ENCODE data around the gene FCER2. TPM values are rescaled to one million over a fixed set of nuclear protein-coding genes. Genes with fewer than 3 reads are reported as not detected.
"Not testable (repeated sequence)": the region's sequence is repeated elsewhere in the genome, so short reads cannot be mapped to it uniquely, and the experiment has no call there.

Gene FCER2, protein sequence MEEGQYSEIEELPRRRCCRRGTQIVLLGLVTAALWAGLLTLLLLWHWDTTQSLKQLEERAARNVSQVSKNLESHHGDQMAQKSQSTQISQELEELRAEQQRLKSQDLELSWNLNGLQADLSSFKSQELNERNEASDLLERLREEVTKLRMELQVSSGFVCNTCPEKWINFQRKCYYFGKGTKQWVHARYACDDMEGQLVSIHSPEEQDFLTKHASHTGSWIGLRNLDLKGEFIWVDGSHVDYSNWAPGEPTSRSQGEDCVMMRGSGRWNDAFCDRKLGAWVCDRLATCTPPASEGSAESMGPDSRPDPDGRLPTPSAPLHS
- not detected in 2 replicates for total RNA-seq (2014; rRNA removed; shearing (Covaris generic))

DNA sequence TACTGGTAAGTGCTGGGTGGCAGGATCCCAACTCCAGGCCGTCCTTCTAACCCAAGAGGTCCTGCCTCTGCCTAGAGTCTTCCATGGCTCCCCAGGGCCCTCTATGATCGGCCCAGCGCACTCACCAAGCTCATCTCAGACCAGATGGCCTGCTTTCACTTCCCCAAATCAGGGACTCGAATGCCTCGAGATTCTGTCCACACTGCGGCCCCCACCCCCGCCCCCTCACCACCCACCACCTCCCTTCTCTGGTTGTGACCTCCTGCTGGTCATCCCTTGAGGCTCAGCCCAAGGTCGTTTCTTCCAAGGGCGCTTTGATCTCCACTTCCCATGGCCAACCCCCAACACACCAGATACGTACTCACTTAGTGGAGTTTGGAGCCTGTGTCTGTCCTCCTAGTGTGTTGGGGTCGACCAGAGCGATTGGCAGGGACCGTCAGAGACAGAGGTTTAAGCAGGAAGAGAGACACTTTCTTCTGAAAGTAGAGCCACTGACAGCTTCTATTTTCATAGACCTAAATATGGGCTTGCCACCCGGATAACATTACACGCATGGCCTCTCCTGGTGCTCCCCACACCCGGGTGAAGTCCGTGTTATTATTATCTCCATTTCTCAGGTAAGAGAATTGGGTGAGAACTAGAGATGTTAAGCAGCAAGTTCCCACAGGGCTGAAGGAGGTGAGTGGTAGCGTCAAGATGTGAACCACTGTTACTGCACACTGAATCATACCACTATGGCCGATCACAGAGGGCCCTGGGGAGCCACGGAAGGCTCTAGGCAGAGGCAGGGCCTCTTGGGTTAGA, at the start of gene FCER2:
TSS of gene FCER2 (minus strand) at position 478 of the 804 bp plus-strand sequence. CDS start 2,371 bp downstream, outside the sequence.
- no peak for DNase-seq (ENCODE audit: low read depth)

DNA sequence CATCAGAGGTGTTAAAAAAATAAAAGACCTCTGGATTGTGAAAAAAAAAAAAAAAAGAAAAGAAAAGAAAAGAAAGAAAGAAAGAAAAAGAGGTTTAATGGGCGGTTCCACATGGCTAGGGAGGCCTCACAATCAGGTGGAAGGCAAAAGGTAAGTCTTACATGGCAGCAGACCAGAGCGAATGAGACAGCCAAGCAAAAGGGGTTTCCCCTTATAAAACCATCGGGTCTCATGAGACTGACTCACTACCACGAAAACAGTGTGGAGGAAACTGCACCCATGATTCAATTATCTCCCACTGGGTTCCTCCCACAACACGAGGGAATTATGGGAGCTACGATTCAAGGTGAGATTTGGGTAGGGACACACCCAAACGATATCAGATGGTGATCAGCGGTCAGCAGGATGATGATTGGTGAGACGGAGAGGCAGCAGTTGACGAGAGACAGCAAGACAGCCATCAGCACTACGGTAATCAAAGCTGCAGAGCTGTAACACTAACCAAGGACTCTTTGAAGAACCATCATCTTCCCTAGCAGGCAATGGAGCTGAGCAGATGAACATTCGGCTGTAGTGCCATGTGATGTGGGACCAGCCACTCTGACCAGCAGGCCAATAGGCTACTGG, 49.3 kb upstream of the FCER2 start:
- DNase-seq (ENCODE audit: low read depth) = peak; percentile 49

DNA sequence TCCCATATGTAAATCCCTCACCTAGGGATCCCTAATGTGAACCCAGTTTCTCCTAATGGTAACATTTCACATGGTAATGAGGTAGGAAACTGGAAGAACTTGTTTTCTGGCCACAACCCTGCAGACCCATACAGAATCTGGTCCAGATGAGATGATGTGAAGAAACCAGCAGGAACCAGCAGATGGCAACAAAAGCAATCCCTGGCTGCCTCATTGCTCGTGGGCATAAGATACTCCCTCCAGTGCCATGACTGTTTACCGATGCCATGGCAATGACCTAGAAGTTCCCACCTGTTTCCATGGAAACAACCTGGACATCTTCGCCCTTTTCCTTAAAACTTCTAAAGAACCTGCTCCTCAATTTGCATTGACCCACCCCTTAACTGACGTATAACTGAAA, 46.8 kb upstream of the FCER2 start:
- no peak for DNase-seq (ENCODE audit: low read depth)

DNA sequence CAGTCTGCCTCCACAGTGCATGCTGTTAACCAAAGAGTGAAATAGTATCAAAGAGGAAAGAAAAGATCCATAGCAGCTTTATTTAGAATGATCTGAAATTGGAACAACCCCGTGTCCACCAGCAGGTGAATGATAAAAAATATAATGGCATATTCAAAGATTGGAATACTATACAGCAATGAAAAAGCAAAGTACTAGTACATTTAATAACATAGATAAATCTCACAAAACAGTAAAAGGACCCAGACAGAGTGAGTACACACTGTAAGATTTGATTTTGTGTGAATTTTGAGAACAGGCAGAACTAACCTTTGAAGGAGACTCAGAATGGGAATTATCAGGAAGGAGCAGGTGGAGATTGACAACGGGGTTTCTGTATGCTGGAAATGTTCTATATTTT, 46.2 kb upstream of the FCER2 start:
- DNase-seq (ENCODE audit: low read depth) = no peak

DNA sequence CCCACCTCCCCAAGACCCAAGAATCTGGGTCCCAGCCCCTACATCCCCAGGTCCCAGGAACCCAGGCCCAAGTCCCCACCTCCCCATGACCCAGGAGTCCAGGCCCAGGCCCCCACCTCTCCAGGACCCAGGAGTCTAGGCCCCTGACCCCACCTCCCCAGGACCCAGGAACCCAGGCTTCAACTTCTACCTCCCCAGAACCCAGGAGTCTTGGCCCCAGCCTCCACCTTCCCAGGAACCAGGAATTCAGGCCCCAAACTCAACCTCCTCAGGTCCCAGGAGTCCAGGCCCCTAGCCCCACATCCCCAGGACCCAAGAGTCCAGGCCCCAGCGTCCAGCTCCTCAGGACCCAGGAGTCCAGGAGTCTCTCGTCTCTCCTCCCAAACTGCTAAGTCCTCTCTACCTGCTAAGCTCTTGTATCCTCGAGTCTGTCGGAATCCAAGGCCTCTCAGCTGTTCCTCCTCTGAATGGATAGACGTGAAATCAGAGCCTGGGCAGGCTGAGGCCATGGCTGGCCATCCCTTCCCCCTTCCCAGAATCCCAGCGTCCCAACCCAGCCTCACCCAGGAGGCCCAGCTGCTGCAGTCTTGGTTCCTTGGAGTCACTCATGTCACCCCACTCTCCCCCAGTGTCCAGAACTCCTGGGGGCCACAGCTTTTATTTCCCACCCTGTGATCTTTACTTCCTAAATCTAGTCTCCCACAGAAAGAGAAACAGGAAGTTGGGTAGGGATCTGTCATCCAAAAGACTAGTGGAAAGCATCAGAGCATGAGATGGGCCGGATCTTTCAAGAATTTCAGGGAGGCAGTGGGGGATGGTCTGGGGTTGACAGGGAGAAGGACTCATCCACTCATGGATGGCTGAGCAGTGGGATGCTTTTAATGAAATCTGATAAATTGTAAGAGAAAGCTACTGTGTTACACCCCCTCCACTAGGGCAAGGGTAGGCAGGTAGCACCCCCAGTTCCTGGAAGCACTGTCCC, 45.3 kb upstream of the FCER2 start, which contains the start of gene CD209:
TSS of gene CD209 (minus strand) at position 632 of the 982 bp plus-strand sequence. CDS start at position 609, 23 bp downstream.
- no peak for DNase-seq (ENCODE audit: low read depth)

DNA sequence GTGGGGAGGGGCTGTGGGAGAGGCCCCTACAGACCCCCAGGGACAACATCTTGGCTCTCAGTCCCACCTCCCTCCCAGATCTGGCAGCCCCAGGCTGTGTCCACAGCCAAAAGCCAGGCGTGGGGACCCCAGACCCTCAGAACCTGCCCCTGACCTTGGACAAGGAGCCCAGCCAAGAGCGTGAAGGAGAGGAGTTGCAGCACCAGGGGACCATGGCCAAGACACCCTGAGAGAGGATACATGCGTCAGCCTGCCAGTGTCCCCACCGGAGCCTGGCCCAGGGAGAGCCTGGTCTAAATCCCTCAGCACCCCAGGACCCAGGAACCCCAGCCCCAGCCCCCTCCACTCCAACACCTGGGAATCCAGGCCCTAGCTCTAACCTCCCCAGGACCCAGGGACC, 44.4 kb upstream of the FCER2 start:
- not testable (repeated sequence) for DNase-seq (ENCODE audit: low read depth)

DNA sequence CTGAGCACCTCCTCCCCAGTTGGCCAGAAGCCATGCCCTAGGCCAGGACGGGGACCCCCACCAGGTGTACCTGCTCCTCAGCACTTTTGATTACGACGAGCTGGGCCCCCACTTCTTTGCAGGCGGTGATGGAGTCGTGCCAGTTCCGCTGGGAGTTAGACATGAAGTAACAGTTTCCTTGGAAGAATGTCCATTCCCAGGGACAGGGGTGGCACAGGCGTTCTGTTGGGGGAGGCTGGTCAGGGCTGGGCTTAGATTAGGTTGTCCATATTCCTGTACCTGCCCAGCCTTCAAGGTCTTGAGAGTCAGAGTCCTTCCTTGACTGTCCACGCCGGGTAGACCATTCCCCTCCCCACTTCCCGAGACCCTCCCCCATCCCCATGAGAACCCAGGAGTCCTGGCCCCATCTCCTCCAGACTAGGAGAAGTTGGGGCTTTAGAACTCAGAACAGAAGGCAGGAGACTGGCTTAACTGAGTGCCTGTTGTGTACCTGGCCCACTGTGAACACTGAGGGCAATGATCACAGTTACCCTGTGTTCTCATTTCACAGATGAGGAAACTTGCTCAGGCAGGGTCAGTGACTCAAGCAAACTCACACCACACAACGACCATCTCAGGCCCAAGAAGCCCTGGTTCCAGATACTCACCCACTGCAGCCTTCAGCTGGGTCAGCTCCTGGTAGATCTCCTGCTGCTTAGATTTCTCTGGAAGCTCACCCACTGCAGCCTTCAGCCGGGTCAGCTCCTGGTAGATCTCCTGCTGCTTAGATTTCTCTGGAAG, 43.1 kb upstream of the FCER2 start:
- no peak for DNase-seq (ENCODE audit: low read depth)

DNA sequence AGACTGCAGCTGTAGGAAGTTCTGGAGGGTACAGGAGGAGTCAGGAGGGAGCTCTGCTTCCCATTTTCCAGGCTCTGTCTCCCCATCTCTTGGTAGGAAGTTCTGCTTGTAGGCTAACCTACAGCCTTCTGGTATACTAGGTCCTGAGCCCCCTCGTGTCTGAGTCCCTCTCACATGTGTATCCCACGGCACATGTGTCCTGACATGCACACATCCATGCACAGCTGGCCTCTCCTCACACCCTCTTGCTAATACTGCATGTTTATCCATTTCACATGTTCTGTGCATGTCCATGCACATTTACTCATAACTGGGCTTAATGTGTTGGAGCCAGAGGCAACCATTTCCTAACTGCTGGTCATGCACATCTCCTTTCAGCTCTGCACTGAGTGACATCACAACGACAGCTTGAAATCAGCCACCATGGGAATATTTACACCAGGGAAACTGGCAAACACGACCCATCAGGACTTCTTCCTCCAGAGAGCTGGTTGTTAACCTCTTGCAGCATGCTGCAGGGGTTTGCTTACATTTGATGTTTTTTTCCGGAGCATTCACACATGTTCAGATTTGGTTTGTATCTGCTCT, 42.4 kb upstream of the FCER2 start:
- no peak for DNase-seq (ENCODE audit: low read depth)

DNA sequence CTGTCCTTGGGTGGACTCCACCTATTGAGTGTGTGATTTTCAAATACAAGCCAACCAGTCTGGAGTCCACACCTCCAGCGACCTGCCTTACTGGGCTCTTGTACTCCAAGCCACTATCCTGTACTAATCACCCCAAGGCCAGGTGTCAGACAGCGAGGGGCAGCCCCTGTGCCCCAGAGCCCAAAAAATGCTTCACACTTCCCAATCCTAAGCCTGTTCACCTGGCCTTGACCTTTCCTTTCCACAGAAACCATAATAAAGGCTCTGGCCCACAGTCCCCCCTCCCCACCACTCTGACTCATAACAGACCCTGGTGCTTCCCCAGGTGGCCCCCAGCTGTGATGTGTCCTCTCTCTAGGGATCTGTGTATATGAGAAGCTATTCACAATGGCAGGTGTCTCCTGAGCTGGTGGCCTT, 41.5 kb upstream of the FCER2 start:
- no peak for DNase-seq (ENCODE audit: low read depth)

DNA sequence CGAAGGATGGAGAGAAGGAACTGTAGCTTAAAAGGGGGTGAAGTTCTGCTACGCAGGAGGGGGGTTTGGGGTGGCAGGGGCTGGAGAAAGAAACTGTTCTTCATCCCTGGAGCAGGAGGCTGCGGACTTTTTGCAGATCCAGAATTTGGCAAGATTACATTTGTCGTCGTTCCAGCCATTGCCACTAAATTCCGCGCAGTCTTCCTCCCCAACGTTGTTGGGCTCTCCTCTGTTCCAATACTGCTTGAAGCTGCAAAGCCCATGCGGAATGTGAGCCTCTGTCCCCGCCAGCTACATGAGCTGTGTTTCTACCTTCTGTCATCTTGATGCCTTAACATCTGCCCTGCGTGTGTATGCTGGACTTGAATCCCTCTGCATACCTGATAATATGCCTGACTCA, 41.1 kb upstream of the FCER2 start:
- no peak for DNase-seq (ENCODE audit: low read depth)

DNA sequence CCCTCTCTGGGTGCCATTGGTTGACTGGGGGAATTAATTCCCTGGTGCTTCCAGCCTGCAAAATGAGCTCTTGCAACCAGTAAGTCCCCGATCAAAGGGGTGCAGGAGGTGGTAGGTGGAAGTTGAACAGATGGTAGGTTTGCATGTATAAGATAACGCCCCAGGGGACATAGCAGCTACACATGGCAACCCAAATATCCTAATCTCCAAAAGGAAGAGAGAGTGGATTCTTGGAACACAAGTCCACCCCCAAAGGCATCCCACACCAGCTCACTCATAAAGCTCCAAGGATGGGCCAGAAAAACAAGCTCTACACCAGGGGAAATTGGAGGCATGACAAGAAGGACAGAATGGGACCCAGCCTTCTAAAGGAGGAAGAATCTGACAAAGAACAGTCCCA, 40.6 kb upstream of the FCER2 start:
- no peak for DNase-seq (ENCODE audit: low read depth)

DNA sequence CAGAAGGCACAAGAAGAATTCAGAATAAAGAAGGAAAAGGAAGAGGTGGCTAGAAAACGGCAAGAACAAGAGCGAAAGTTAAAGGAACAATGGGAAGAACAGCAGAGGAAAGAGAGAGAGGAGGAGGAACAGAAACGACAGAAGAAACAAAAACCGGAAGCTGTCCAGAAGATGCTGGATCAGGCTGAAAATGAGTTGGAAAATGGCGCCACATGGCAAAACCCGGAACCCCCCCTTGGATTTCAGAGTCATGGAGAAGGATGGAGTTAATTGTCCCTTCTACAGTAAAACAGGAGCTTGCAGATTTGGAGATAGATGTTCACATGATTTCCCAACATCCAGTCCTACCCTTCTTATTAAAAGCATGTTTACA, 38.7 kb upstream of the FCER2 start:
- no peak for DNase-seq (ENCODE audit: low read depth)

DNA sequence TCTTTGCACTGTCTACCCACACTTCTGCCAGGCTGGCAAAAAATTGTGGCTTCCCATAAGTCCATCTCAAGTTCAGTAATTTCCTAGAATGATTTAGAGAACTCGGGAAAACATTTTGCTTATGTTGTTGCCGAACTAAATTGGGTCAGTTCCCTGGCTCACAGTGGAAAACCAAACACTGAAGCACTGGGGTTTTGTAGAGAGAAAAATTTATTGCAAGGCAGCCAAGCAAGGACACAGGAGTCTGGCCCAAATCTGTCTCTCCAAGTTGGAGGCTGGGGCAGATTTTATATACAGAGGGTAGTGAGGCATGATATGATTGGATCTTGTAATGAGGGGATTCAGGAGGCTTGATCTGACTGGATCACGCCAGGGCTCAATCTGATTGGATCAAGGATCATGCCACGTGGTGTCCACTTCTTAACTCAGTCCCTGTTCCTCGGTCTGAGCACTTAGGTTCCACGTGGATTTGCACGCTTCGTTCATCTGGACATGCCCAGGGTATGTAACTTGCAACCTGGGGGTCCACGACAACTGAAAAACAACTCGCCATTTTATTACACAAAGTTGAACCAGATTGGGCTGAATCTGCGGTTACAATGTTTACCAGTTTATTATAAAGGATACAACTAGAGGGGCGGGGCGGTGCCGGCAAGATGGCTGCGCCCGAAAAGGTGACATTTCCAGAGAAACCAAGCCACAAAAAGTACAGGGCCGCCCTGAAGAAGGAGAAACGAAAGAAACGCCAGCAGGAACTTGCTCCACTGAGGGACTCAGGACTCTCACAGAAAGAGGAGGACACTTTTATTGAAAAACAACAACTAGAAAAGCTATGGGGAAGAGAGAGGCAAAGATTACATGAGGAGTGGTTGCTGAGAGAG, 38.1 kb upstream of the FCER2 start:
- DNase-seq (ENCODE audit: low read depth) = no peak

DNA sequence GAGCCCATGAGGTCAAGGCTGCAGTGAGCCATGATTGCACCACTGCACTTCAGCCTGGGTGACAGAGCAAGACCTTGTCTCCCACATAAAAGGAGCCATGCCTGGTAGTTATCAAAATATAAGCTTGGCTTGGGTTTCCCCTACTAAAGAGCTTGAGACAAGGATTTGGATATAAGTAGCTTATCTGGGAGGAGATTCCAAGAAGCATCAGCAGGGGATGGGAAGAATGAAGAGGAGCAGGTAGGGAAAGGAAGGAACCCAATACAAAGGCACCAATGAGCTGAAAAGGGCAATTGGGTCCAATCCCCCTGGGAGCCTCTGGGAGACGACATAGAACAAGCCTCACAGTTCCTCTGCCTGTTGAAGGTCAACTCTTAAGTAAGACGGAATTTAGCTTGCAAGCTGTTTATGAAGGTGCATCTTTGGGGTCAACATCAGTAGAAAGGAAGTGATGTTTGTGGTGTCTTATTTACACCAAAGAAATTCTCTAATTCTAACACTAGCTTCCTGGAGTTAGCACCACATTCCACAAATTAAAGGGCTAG, 37.4 kb upstream of the FCER2 start:
- DNase-seq (ENCODE audit: low read depth) = no peak

DNA sequence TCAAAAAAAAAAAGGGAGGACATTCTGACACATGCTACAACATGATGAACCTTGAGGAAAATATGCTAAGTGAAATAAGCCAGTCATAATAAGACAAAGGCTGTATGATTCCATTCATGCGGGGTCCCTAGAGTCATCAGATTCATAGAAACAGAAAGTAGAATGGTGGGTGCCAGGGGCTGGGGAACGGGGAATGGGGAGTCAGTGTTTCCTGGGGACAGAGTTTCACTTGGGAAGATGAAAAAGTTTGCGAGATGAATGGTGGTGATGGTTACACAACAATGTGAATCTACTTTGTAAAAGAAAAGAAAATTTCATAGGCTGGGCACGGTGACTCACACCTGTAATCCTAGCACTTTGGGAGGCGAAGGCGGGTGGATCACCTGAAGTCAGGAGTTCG, 36.1 kb upstream of the FCER2 start:
- DNase-seq (ENCODE audit: low read depth) = no peak

DNA sequence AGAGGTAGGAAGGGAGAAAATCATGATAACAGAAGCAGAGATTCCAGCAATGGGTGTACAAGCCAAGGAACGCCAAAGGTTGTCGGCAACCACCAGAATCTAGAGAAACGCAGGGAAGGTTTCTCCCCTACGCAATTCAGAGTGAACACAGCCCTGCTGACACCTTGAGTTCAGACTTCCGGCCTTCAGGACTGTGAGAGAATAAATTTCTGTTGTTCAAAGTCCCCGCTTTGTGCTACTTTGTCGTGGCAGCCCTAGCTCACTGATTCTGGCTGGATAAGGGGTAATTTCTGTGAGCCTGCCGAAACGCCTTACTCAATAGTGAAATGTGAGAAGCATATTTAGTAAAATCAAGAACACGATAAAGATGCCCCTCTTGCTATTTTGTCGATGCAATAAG, 35.3 kb upstream of the FCER2 start:
- DNase-seq (ENCODE audit: low read depth) = no peak

DNA sequence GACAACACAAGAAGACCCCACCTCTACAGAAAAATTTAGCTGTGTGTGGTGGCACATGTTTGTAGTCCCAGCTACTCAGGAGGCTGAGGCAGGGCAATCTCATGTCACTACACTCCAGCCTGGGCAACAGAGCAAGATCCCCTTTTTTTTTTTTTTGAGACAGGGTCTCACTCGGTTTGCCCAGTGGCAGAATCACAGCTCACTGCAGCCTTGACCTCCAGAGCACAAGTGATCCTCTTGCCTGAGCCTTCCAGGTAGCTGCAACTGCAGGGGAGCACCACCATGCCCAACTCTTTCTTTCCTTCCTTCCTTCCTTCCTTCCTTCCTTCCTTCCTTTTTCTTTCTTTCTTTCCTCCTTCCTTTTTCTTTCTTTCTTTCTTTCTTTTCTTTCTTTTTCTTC, 34.2 kb upstream of the FCER2 start:
- DNase-seq (ENCODE audit: low read depth) = no peak

DNA sequence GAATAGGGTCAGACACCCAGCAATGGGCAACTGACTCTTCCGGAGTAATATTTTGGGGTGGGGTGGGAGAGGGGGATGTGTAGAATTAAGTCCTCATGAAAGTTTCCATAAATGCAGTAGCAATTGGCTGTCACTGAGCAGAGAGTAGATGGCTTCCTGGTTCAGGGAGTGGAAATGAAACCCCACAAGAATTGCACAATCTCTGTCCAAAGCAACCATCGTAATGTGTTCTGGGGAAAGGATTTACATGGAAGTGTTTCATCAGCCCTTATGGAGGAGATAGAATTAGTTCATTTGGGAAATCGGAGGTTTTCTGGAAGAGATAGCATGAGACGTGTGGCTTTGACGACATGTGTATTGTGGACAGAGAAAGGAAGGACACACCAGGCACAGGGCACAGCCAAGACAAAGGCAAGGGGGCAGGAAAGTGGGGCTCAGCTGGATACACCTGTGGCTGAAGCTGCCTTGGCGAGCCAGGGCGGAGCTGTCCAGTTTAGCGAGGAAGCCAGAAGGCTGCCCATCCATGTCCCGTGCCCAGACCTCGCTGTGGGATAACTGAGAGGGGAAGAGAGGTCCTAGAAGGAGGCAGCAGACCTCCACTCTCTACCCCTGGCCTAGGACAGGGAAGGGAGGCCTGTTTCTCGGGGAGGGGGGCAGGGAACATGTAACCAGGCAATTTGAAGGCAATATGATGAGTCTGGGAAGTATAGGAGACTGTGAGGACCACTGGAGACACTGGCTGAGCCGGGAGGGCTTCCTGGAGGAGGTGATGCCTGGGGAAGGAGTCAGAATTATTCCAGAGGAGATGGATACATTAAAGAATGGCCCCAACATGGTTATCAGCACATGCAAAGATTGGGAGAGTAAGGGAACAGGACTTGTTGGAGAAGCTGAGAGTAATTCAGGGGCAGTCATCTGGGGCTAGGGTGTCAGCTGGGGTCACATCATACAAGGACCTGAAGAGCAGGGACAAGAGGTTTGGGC, 32.6 kb upstream of the FCER2 start:
- DNase-seq (ENCODE audit: low read depth) = no peak

Measured in Daoy (cell line).